Panc1 (cell line): ENCODE results near the gene INS. TPM values are rescaled to one million over a fixed set of nuclear protein-coding genes. Genes with fewer than 3 reads are reported as not detected.

Experiments
- ATAC-seq: fragments of 200-7000 bp; cut with Tn5 transposase; 2 replicates; pipeline ENCODE4 v1.9.1; 2020; ENCODE audit warnings: mild to moderate bottlenecking, moderate library complexity
- BruUV-seq: library from RNA; stranded (reverse); fragments of 400-500 nt; replicated peaks from 2 replicates; lab custom pipeline; 2021; lab: Mats Ljungman, UMichigan
- CTCF ChIA-PET: fragments of 300-600 bp; sonication (Branson Sonifier 250); formaldehyde crosslinking; loops from one replicate; lab custom pipeline; 2022; ENCODE audit warnings: antibody characterized with exemption; lab: Charles Lee
- POLR2A ChIA-PET: fragments of 300-600 bp; sonication (Branson Sonifier 250); formaldehyde crosslinking; loops from one replicate; lab custom pipeline; 2022; ENCODE audit warnings: antibody characterized with exemption; lab: Charles Lee
- DNase-seq: peaks from one replicate; pipeline ENCODE4 v3.0.0-alpha.2; 2010; ENCODE audit warnings: low read depth, low spot score
- H3K27ac ChIP-seq: 2 replicates; pipeline ENCODE4 v1.5.1; 2011; ENCODE audit warnings: mild to moderate bottlenecking, low read length, inconsistent platforms
- H3K27me3 ChIP-seq: fragments of 200-500 bp; sonication (Bioruptor generic); 2 replicates; pipeline ENCODE4 v1.6.0; 2014; ENCODE audit warnings: low read length, inconsistent platforms; ENCODE audit not compliant: control insufficient read depth, insufficient read depth
- H3K36me3 ChIP-seq: fragments of 200-500 bp; sonication (Bioruptor generic); 2 replicates; pipeline ENCODE4 v1.5.1; 2014; ENCODE audit warnings: inconsistent platforms, mild to moderate bottlenecking, low read length, moderate library complexity; ENCODE audit not compliant: control insufficient read depth, insufficient read depth
- H3K4me1 ChIP-seq: 2 replicates; pipeline ENCODE4 v1.5.1; 2011; ENCODE audit warnings: inconsistent platforms, mild to moderate bottlenecking, low read length, moderate library complexity; ENCODE audit not compliant: control insufficient read depth, insufficient read depth
- H3K4me3 ChIP-seq, 2 experiments: 2 replicates each; pipeline ENCODE4 v1.5.1; 2011 to 2012; ENCODE audit warnings: low read depth in 2 of 2, low read length in 2 of 2, mild to moderate bottlenecking in 2 of 2, inconsistent platforms in 1 of 2, moderate library complexity in 1 of 2
- H3K9me3 ChIP-seq: fragments of 200-500 bp; sonication (Bioruptor generic); 2 replicates; pipeline ENCODE4 v1.5.1; 2014; ENCODE audit warnings: low read depth, mild to moderate bottlenecking, inconsistent platforms, low read length, moderate library complexity; ENCODE audit not compliant: control insufficient read depth, insufficient read depth
- CTCF ChIP-seq: fragments of 450-650 bp; IDR thresholded peaks from 2 replicates; pipeline ENCODE4 v1.5.1; 2017; ENCODE audit warnings: mild to moderate bottlenecking
- POLR2AphosphoS5 ChIP-seq: IDR thresholded peaks from 2 replicates; pipeline ENCODE4 v1.6.1; 2012; ENCODE audit warnings: mild to moderate bottlenecking, low read depth, low read length, moderate library complexity
- REST ChIP-seq, 2 experiments: IDR thresholded peaks; 2 replicates each; pipeline ENCODE4 v1.6.1; 2011 to 2012; ENCODE audit warnings: low read depth in 2 of 2, control low read depth in 1 of 2, low read length in 1 of 2, mild to moderate bottlenecking in 1 of 2, moderate library complexity in 1 of 2; ENCODE audit not compliant: insufficient read depth in 1 of 2
- SIN3A ChIP-seq: IDR thresholded peaks from 2 replicates; pipeline ENCODE4 v1.6.1; 2012; ENCODE audit warnings: low read depth, mild to moderate bottlenecking, low read length, moderate library complexity, borderline replicate concordance; ENCODE audit not compliant: insufficient read depth
- TCF7L2 ChIP-seq: IDR thresholded peaks from 2 replicates; pipeline ENCODE4 v1.6.1; 2011; ENCODE audit warnings: mild to moderate bottlenecking, low read depth, low read length, inconsistent platforms
- in situ Hi-C: cut with HindIII; loops from 2 replicates; pipeline ENCODE4 v1.10.0; 2016; ENCODE audit warnings: low sequenced_read_pairs, low pct_unique_long_range_greater_than_20kb
- intact Hi-C: fragments of 100-400 bp; cut with micrococcal nuclease; formaldehyde crosslinking; loops from one replicate; pipeline ENCODE4 v1.10.0; 2022; ENCODE audit not compliant: unreplicated experiment
- total RNA-seq: library from RNA; stranded (reverse); gene quantifications from one replicate; pipeline ENCODE4 v1.2.1, GENCODE V29; 2021; ENCODE audit not compliant: unreplicated experiment

Gene INS
- total RNA-seq, 1 experiment from 2014 or later, result not detected

DNA sequence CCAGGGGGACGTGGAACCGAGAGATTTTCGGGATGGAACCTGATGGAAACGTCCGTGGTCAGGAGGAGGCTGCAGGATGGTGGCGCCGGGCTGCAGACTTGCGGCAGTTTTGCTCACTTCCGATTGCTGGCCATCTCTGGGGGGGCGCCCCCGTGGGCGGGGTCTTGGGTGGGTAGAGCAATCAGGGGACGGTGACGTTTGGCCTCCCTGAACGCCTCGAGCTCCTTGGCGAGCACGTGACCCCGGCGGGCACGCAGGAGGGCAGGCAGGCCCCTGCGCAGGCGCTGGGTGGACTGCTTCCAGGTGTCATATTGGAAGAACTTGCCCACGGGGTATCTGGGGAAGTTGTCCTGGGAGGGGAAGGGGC, 28.2 kb downstream of the INS start:
- ATAC-seq, result no peak
- CTCF ChIA-PET, result interaction anchor here (1.6 kb wide), 1 partner anchor 19 kb away, joined by 5 read pairs; no protein-coding TSS in a partner anchor
- Histone ChIP-seq H3K4me3 (no peak overlapping the region), H3K4me1 (peaks cover 4% of the 10 kb centered on the region), H3K27me3 (no peaks in the 10 kb centered on the region; the same call in 1 of the 2 replicates), H3K36me3 (no peaks in the 10 kb centered on the region), H3K27ac (no peak overlapping the region), H3K9me3 (no peaks in the 10 kb centered on the region)
- intact Hi-C loops (no loop called here), in situ Hi-C loops (no loop called here)
- no TSS peak for BruUV-seq
- TF ChIP-seq CTCF (no peak), TCF7L2 (no peak), POLR2AphosphoS5 (no peak), REST (IDR thresholded peaks at IDR 0.05; ENCODE audit: insufficient read depth in 1 of 2, low read depth in 2 of 2, low read length in 1 of 2) (no peak)
- POLR2A ChIA-PET, result interaction anchor here (0.6 kb wide), 1 partner anchor 106 kb away, joined by 4 read pairs; no protein-coding TSS in a partner anchor
- no peak for DNase-seq

DNA sequence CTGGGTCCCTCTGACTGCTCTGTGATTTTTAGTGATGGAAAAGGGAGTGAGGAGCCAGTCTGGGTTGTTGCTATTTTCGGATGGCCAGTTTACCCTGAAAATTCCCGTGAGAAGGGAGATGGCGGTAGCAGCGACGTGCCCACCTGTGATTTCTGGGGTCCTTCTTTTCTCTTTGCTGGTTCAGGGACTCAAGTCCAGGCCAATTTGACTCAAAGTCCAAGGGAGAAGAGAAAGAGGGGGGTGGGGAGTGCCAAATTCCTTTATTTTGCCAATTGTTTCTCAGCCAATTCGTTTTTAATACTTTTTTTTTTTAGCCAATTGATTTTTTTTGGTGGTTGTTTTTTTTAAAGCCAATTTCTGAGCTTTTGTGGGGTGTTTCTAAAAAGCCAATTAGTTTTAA, 28.8 kb downstream of the INS start:
- intact Hi-C loops, result no loop called here

More for the DNA sequence above, 28.8 kb downstream of the INS start:
- Histone ChIP-seq H3K9me3 (no peaks in the 10 kb centered on the region), H3K36me3 (no peaks in the 10 kb centered on the region), H3K4me3 (no peak overlapping the region), H3K4me1 (peaks cover under 1% of the 10 kb centered on the region), H3K27me3 (no peaks in the 10 kb centered on the region), H3K27ac (no peak overlapping the region)
- TF ChIP-seq POLR2AphosphoS5 (no peak), SIN3A (no peak), TCF7L2 (no peak), CTCF (no peak), REST (IDR thresholded peaks at IDR 0.05; ENCODE audit: insufficient read depth in 1 of 2, low read depth in 2 of 2, low read length in 1 of 2) (no peak)
- ChIA-PET POLR2A (interaction anchor here (0.6 kb wide), 1 partner anchor 105 kb away, joined by 4 read pairs; no protein-coding TSS in a partner anchor), CTCF (no interaction called here)
- DNase-seq (no peak), ATAC-seq (no peak)
- no TSS peak for BruUV-seq
- in situ Hi-C loops, result no loop called here
